Liver (tissue), 9 donors: ENCODE data around the gene PTPRN. TPM values are rescaled to one million over a fixed set of nuclear protein-coding genes. Genes with fewer than 3 reads are reported as not detected.

Experiments
- DNase-seq: peaks from one replicate; pipeline ENCODE4 v3.0.0-alpha.2; 2017; ENCODE audit warnings: low spot score
- H3K27ac ChIP-seq, 2 donors: one replicate each; pipeline ENCODE4 v1.7.0; 2013; ENCODE audit warnings: inconsistent platforms in 2 of 2, low read length in 2 of 2, control low read depth in 1 of 2, low read depth in 1 of 2, mild to moderate bottlenecking in 1 of 2
- H3K27me3 ChIP-seq, 4 donors: one replicate each; pipeline versions ENCODE4 v1.6.1 to v1.7.0; 2013; ENCODE audit warnings: low read length in 3 of 4, inconsistent platforms in 1 of 4, mild to moderate bottlenecking in 1 of 4, moderate library complexity in 1 of 4; ENCODE audit not compliant: control insufficient read depth in 4 of 4, insufficient read depth in 4 of 4
- H3K36me3 ChIP-seq, 4 donors: one replicate each; pipeline versions ENCODE4 v1.6.1 to v1.7.0; 2013; ENCODE audit warnings: low read length in 3 of 4, mild to moderate bottlenecking in 3 of 4, low read depth in 1 of 4, moderate library complexity in 1 of 4; ENCODE audit not compliant: control insufficient read depth in 4 of 4, insufficient read depth in 3 of 4
- H3K4me1 ChIP-seq, 4 donors: one replicate each; pipeline versions ENCODE4 v1.6.1 to v1.7.0; 2013; ENCODE audit warnings: low read length in 3 of 4, mild to moderate bottlenecking in 3 of 4, moderate library complexity in 1 of 4; ENCODE audit not compliant: control insufficient read depth in 4 of 4, insufficient read depth in 4 of 4
- H3K4me3 ChIP-seq, 3 donors: one replicate each; pipeline versions ENCODE4 v1.6.1 to v1.7.0; 2013; ENCODE audit warnings: low read length in 3 of 3, control low read depth in 1 of 3, low read depth in 1 of 3, mild to moderate bottlenecking in 1 of 3
- H3K9ac ChIP-seq, 2 donors: one replicate each; pipeline ENCODE4 v1.7.0; 2013; ENCODE audit warnings: low read length in 2 of 2, mild to moderate bottlenecking in 2 of 2, moderate library complexity in 2 of 2, control low read depth in 1 of 2, low read depth in 1 of 2
- H3K9me3 ChIP-seq, 4 donors: one replicate each; pipeline versions ENCODE4 v1.6.1 to v1.7.0; 2013; ENCODE audit warnings: low read length in 3 of 4; ENCODE audit not compliant: control insufficient read depth in 4 of 4
- EGR1 ChIP-seq, 2 donors: IDR thresholded peaks; 2 replicates each; pipeline ENCODE4 v1.6.1; 2016 to 2018; ENCODE audit warnings: antibody characterized with exemption in 2 of 2, low read depth in 2 of 2
- FOXA1 ChIP-seq: IDR thresholded peaks from 2 replicates; pipeline ENCODE4 v1.6.1; 2016; ENCODE audit warnings: antibody characterized with exemption
- FOXA2 ChIP-seq: IDR thresholded peaks from 2 replicates; pipeline ENCODE4 v1.6.1; 2016; ENCODE audit warnings: antibody characterized with exemption
- GABPA ChIP-seq, 2 donors: IDR thresholded peaks in 1 of 2; conservative IDR thresholded peaks in 1 of 2; 2 replicates each; pipeline ENCODE4 v1.6.1; 2016; ENCODE audit warnings: antibody characterized with exemption in 2 of 2, mild to moderate bottlenecking in 1 of 2, moderate library complexity in 1 of 2
- HNF4A ChIP-seq, 2 donors: conservative IDR thresholded peaks; 2 replicates each; pipeline ENCODE4 v1.6.1; 2016; ENCODE audit warnings: antibody characterized with exemption in 2 of 2, mild to moderate bottlenecking in 2 of 2
- HNF4G ChIP-seq: IDR thresholded peaks from 2 replicates; pipeline ENCODE4 v1.6.1; 2016; ENCODE audit warnings: antibody characterized with exemption
- JUND ChIP-seq, 2 donors: IDR thresholded peaks; 2 replicates each; pipeline ENCODE4 v1.6.1; 2016; ENCODE audit warnings: antibody characterized with exemption in 2 of 2
- NR2F2 ChIP-seq: IDR thresholded peaks from 2 replicates; pipeline ENCODE4 v1.6.1; 2016; ENCODE audit warnings: antibody characterized with exemption
- RAD21 ChIP-seq, 2 donors: IDR thresholded peaks; 2 replicates each; pipeline ENCODE4 v1.6.1; 2016; ENCODE audit warnings: antibody characterized with exemption in 2 of 2, mild to moderate bottlenecking in 2 of 2
- REST ChIP-seq: IDR thresholded peaks from 2 replicates; pipeline ENCODE4 v1.6.1; 2016; ENCODE audit warnings: antibody characterized with exemption, mild to moderate bottlenecking
- RXRA ChIP-seq, 2 donors: IDR thresholded peaks; 2 replicates each; pipeline ENCODE4 v1.6.1; 2017 to 2018; ENCODE audit warnings: antibody characterized with exemption in 2 of 2, mild to moderate bottlenecking in 1 of 2
- SP1 ChIP-seq: IDR thresholded peaks from 2 replicates; pipeline ENCODE4 v1.6.1; 2018; ENCODE audit warnings: antibody characterized with exemption, mild to moderate bottlenecking
- TAF1 ChIP-seq: conservative IDR thresholded peaks from 2 replicates; pipeline ENCODE4 v1.6.1; 2016; ENCODE audit warnings: antibody characterized with exemption, mild to moderate bottlenecking
- YY1 ChIP-seq: IDR thresholded peaks from 2 replicates; pipeline ENCODE4 v1.6.1; 2016; ENCODE audit warnings: antibody characterized with exemption, mild to moderate bottlenecking
- WGBS: extraction: QIAGEN DNeasy Blood & Tissue Kit; methylation state at CpG from one replicate; pipeline ENCODE4 v1.1.7; 2013; 5-methylcytosine and 5-hydroxymethylcytosine counted together
- polyA plus RNA-seq, 2 donors: library from polyadenylated mRNA; stranded (reverse) in 1 of 2; unstranded in 1 of 2; fragments of 200-250 nt in 1 of 2; fragments of >200 nt in 1 of 2; fragmentation: Nextera tagmentation in 1 of 2; extraction: Ambion mirVana in 1 of 2; gene quantifications; one replicate each; pipeline versions ENCODE4 v1.2.1 to v1.2.3, GENCODE V29; 2013 to 2015
- total RNA-seq, 2 donors: library from RNA; depleted of rRNA; stranded (reverse); fragments of >200 nt; gene quantifications; one replicate each; pipeline ENCODE4 v1.2.3, GENCODE V29; 2014
- TF ChIP-seq, protein P1 (sequence below): IDR thresholded peaks from 2 replicates; pipeline ENCODE4 v1.6.1; 2016; ENCODE audit warnings: antibody characterized with exemption
- TF ChIP-seq, protein P2 (sequence below): IDR thresholded peaks from 2 replicates; pipeline ENCODE4 v1.6.1; 2016; ENCODE audit warnings: antibody characterized with exemption
- TF ChIP-seq, protein P3 (sequence below): fragments of 150-350 bp; IDR thresholded peaks from 2 replicates; pipeline ENCODE4 v1.5.1; 2017; ENCODE audit warnings: improper control_type of control experiment, low read depth, low read length; ENCODE audit not compliant: missing input control
- donor health status: healthy.
- donor health status: healthy.
- donor health status: healthy.
- donor health status: healthy.
- donor health status: healthy.

The PTPRN gene
- total and polyA plus RNA-seq, 4 donors: 2.2 TPM; not detected in 3

DNA sequence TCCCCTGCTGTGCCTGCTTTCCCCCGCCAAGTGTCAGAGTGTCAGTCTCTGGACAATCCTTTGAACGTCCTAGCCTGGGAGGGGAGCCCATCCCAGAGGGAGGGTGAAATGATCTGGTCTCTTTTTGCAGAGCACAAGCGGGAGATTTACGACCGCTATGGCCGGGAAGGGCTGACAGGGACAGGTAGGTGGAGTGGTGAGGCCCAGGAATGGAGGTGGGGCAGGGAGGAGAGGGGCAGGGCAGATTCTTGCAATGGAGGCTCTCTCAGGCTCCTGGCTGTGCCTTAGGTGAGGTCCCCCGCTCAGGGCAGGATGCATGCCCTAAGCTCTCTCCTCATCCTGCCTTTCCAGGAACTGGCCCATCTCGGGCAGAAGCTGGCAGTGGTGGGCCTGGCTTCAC lies 27.6 kb downstream of the PTPRN start:
- Histone ChIP-seq H3K27me3 (no peaks in the 10 kb centered on the region), H3K9me3 (no peaks in the 10 kb centered on the region), H3K9ac (no peak overlapping the region), H3K36me3 (peaks cover 8 to 45% (median 37%) of the 10 kb centered on the region in 4 donors), H3K4me3 (no peak overlapping the region), H3K4me1 (peaks cover 7 to 24% (median 14%) of the 10 kb centered on the region in 4 donors), H3K27ac (no peak overlapping the region)
- WGBS: 97% methylated on average over 8 of the region's 8 CpGs
- DNase-seq: no peak
- TF ChIP-seq SP1 (no peak), FOXA2 (no peak), REST (no peak), EGR1 (IDR thresholded peaks at IDR 0.05; ENCODE audit: low read depth in 2 of 2) (no peak)
- TF ChIP-seq, protein P1, sequence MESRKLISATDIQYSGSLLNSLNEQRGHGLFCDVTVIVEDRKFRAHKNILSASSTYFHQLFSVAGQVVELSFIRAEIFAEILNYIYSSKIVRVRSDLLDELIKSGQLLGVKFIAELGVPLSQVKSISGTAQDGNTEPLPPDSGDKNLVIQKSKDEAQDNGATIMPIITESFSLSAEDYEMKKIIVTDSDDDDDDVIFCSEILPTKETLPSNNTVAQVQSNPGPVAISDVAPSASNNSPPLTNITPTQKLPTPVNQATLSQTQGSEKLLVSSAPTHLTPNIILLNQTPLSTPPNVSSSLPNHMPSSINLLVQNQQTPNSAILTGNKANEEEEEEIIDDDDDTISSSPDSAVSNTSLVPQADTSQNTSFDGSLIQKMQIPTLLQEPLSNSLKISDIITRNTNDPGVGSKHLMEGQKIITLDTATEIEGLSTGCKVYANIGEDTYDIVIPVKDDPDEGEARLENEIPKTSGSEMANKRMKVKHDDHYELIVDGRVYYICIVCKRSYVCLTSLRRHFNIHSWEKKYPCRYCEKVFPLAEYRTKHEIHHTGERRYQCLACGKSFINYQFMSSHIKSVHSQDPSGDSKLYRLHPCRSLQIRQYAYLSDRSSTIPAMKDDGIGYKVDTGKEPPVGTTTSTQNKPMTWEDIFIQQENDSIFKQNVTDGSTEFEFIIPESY: no peak

- Histone ChIP-seq H3K4me1 (peaks cover 7 to 24% (median 14%) of the 10 kb centered on the region in 4 donors), H3K36me3 (peaks cover 8 to 44% (median 36%) of the 10 kb centered on the region in 4 donors), H3K9me3 (no peaks in the 10 kb centered on the region), H3K27me3 (no peaks in the 10 kb centered on the region), H3K4me3 (no peak overlapping the region), H3K27ac (no peak overlapping the region), H3K9ac (no peak overlapping the region)
- no peak for DNase-seq
- TF ChIP-seq YY1 (no peak), TAF1 (no peak), FOXA2 (no peak), FOXA1 (no peak), HNF4A (conservative IDR thresholded peaks at IDR 0.05) (no peak), GABPA (IDR thresholded peaks at IDR 0.05 in 1 of 2, conservative IDR thresholded peaks at IDR 0.05 in 1 of 2) (no peak), EGR1 (IDR thresholded peaks at IDR 0.05; ENCODE audit: low read depth in 2 of 2) (no peak), NR2F2 (no peak), HNF4G (no peak), JUND (IDR thresholded peaks at IDR 0.05) (no peak), SP1 (no peak), RXRA (IDR thresholded peaks at IDR 0.05) (no peak), RAD21 (IDR thresholded peaks at IDR 0.05) (no peak)
- TF ChIP-seq, protein P2, sequence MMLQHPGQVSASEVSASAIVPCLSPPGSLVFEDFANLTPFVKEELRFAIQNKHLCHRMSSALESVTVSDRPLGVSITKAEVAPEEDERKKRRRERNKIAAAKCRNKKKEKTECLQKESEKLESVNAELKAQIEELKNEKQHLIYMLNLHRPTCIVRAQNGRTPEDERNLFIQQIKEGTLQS: no peak
- TF ChIP-seq, protein P3, sequence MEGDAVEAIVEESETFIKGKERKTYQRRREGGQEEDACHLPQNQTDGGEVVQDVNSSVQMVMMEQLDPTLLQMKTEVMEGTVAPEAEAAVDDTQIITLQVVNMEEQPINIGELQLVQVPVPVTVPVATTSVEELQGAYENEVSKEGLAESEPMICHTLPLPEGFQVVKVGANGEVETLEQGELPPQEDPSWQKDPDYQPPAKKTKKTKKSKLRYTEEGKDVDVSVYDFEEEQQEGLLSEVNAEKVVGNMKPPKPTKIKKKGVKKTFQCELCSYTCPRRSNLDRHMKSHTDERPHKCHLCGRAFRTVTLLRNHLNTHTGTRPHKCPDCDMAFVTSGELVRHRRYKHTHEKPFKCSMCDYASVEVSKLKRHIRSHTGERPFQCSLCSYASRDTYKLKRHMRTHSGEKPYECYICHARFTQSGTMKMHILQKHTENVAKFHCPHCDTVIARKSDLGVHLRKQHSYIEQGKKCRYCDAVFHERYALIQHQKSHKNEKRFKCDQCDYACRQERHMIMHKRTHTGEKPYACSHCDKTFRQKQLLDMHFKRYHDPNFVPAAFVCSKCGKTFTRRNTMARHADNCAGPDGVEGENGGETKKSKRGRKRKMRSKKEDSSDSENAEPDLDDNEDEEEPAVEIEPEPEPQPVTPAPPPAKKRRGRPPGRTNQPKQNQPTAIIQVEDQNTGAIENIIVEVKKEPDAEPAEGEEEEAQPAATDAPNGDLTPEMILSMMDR: no peak
- TF ChIP-seq, protein P1: no peak
- 99% methylated on average over 4 of the region's 4 CpGs for WGBS
These were observed 28.6 kb downstream of the PTPRN start for GRCh38 chr2:219280651-219281050.
